SK-N-MC (cell line): ENCODE results near the gene THOC1.

Experiments
- EZH2 ChIP-seq: fragments of 200-600 bp; sonication (generic); IDR thresholded peaks from one replicate; pipeline ENCODE4 v1.6.1; 2017; ENCODE audit warnings: antibody characterized with exemption
- FOXP2 ChIP-seq: optimal IDR thresholded peaks from 2 replicates; pipeline ENCODE3; 2011; ENCODE audit warnings: mild to moderate bottlenecking, moderate library complexity; ENCODE audit not compliant: insufficient read depth; ENCODE audit errors: extremely low read length, control extremely low read depth
- POLR2AphosphoS5 ChIP-seq: IDR thresholded peaks from 2 replicates; pipeline ENCODE4 v1.6.1; 2012; ENCODE audit warnings: mild to moderate bottlenecking, low read depth, low read length, borderline replicate concordance

GRCh38 chr18:303607-304006, 35.8 kb upstream of the THOC1 start:
- TF ChIP-seq POLR2AphosphoS5 (no peak), EZH2 (no peak), FOXP2 (no peak)
